HG03095 (cell line): Measurements from ENCODE around the gene MDC1.

Experiments
- ATAC-seq: cut with Tn5 transposase; IDR thresholded peaks from one replicate; pipeline ENCODE4 v1.9.1; 2021; ENCODE audit warnings: moderate library complexity; ENCODE audit not compliant: unreplicated experiment

MDC1 gene

DNA sequence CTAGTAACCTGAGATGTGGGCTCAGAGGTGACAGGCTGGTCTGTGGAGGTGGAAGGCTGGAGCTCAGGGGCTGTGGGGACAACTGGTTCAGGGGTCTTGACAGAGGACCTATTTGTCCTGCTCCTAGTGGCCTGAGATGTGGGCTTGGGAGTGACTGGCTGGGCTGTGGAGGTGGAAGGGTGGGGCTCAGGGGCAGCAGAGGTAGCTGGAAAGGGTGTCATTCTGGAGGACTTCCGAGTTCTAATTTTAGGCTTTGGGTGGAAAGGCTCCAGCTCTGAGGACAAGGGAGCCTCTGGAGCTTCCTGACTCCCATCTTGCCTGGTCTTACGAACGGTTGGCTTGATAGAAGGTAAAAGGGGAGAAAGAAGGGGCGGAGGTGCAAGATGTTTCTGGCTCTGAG lies 11.5 kb downstream of the MDC1 start:
- no peak for ATAC-seq

DNA sequence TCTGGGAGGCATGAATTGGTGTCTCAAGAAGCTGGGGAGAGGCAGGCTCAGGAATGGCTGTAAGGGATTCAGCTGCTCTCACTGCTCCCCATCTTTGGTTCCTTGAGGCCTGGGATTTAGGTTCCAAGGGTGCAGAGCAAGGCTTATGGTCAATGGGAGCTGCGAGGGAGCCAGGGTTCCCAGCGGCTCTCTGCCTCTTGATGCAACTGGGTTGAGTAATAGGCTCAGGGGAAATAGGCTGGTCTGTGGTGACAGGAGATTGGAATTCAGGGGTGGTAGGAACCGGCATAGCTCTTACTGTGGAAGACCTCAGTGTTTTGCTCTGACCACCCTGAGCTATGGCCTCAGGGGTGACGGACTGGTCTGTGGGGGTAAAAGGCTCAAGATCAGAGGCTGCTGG lies 13.3 kb downstream of the MDC1 start:
- no peak for ATAC-seq

DNA sequence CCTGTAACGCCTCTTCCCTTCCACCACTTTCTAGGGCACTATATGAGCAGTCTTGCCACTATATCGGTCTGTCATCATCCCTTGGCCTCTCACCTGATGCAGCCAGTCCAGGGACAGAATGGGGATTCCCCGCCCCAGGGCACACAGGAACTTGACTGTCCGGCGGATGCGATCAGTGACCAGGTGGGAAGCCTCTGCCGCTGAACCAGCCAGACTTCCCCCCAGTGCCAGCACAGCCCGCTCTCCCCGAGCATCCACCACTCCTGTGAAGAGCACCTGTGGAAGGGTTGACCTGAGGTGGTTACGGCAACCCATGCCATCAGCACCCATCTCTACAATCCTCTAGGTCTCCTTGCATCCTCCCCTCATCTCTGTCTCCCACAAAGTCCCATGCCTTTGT lies 14.1 kb downstream of the MDC1 start:
- ATAC-seq: no peak

DNA sequence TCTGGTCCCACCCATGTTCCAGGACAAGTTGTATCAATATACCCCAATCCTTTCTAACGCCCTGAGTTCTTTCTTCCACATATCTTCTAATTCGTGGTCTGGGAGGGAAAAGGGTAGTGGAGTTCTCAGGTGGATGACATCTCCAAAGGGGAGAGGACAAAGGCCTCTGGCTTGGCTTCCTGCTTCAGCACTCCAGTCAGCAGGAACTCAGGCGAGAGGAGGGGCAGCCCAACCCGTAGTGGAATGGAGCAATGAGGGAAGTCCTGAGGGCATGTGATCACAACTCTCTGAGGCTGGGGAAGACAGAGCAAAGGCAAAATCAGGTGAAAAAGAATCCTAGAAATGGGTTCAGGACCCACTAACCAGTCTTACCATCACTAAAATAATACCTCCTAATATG lies 16.7 kb downstream of the MDC1 start:
- ATAC-seq: no peak

DNA sequence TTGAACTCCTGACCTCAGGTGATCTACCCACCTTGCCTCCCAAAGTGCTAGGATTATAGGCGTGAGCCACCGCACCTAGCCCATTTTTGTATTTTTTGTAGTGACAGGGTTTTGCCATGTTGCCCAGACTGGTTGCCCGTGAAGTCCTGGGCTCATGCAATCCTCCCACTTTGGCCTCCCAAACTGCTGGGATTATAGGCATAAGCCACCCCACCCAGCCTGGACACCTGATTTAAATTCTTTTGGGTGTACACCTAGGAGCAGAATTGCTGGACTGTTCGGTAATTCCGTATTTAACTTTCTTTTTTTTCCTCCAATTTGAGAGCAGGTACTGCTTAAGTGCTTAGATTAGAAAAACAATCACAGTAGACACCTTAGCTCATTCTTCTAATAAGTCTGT lies 20.6 kb downstream of the MDC1 start:
- ATAC-seq: no peak

DNA sequence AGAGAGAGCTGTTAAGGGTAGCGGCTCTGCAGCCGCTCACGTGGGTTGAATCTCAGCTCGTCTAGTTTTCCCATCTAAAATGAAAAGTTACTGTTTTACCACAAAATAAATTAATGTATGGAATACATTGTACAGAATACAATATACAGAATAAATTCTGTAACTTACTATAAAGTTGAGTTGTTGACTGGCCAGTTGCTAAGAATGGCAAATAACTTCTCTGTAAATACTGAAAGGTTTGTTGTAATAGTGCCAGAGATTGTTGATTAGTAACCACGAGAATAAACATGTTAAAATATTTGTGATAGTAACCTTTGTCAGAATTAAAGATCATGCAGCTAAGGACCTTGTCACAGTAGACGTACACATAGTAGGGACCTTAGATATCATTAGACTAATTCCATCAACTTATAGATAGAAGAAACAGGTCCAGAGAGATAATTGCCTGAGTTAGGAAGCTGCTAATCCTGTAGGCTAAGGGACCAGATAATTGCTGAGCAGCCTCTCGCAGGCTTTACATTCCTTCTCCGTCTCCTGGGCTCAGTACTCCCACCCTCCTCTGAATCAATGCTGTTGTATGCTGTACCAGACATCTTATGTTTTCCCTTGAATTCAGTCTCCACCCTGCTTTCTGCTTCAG lies 25.8 kb downstream of the MDC1 start:
- no peak for ATAC-seq

DNA sequence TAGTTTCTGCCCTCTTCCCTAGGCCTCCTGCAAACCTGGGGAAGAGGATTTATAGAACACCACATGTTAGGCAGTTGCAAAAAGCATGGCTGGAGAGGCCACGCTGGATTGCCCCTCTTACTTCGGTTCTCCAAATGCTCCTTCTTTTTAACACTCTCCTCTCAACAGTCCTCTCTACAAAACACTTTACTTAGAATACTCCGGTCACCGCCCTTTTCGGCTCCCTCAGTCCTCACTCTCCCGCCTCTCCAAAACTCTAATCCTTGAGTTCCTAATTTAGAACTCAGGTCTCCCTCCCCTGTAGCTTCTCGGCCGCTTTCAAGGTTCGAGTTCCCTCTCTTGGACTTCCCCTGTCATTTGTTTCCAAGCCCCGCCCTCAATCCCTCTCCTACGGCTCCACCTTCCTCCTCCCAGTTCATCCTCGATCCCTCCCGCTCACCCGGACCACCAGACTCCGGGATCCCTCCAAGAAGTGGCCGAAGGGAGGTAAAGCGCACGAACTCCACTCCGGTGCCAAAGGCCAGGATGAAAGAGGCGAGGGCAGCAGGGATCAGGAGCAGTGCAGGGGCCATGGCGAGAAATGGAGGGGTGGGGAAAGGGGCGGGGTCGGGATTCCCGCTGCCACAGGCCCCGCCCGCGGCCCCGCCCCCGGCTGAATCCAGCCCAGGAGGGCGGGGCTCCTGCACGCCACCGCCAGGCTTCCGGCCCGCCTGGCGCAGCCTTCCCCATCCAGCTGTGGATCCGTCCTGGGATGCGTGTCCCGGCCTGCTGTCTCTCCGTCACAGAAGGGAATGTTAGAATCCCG lies 26.5 kb downstream of the MDC1 start, which contains the start of gene NRM:
NRM (minus strand) TSS at position 582 of the 805 bp plus-strand sequence; CDS start at position 572, 10 bp downstream.
- peak; percentile 31 for ATAC-seq

DNA sequence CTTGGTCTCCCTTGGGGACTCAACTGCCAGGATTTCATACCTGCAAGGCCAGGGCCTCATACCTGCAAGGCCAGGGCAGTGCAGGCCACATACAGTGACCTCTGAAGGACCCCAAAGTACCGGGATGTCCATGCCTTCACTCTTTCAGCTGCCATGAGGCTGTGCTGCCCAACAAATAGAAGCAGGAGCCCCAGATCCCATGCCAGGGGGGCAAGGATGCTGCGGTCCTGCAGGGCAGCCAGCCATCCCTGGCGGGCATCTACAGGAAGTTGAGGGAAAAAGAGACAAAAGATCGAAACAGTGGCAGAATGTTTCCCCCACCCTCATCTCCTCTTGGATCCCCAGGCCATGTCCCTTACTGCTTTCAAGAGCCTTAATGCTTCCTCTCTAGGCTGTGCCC lies 27.1 kb downstream of the MDC1 start:
- ATAC-seq: no peak

DNA sequence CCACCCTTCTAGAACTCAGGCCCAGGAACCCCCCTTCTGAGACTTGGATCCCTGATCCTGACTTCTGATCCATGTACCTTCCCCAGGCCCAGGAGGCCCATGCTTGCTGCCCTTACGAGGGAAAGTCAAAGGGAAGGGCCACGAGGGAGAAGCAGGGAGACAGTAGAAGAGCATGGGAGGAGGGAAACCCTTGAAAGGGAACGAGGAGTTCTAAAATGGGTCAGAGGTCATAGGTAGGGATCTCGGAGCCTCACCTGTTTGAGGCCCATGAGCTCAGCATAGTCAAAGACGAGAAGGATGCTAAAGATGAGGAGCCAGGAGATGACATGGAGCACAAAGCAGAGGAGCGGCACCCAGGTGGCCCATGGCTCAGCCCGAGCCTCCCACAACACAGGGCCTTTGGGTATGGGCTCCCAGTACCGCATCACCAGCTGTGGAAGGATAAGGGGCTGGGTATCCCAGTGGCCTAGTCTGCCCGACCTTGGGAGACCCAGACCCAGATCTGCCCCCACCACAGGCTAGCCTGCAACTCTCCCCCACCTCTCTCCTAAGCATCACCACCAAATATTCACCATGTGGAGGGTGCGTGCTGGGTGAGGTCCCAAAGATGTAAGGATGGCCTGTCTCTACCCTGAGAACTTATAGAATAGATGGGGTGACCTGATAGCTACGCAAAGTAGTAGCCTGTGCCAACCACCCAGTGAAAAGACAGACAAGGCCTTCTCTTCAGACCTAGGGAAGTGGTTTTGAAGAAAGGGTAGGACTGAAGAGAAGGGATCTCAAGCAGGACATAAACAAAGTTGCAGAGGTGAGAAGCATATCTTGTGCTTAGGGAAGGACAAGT lies 27.8 kb downstream of the MDC1 start:
- ATAC-seq: no peak

DNA sequence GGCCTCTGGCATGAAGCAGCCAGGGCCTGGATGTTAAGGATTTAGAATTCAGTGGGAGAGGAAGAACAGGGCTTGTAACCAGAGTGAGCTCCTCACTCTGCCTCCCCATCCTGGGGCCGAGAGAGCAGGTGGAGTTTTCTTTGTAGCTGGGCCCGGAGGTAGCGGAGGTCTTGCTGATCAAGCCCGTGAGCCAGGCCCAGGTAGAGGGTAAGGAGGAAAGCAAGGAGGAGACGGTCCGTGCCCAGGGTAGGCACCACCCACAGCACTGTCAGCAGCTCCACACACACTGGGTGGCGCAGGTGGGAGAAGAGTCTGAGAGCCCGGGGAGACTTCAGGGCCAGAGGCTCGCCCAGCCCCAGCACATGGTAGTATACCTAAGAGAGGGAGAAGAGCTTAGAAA lies 28.5 kb downstream of the MDC1 start:
- no peak for ATAC-seq

DNA sequence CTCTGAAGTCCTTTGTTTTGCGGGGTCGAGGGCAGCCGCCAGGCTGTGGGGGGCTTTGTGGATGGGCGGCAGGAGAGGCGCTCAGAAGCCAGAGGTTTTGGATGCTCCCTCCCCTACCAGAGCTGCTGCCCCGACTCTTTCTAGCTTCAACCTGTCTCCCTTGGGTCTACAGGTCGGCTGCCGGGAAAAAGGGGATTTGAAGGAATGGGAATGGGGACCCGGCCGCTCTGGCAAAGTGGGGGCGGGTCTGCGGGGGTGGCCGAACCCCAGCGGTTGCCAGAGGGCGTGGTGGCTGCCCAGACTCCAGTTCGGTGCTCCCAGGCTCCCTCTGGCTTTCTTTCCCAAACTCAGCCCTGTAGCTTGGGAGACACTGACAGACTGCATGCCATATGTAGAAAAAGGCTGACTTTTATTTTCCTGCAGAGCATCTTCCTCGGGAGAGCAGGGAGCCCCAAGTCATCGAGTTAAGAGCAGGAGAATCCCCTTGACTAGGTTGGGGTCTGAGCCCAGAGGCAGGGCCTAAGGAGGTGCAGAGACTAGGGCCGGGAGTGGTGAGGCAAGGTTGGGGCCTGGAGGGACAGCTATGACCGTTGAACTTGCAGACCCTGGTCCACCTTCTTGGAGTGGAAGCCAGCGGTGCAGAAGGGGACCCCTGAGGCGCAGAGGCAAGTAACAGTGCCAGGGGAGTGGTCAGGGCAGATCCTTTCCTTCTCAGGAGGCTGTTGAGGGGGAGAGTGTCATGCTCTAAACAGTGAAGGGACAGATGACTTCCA lies 29.2 kb downstream of the MDC1 start:
- ATAC-seq: no peak

DNA sequence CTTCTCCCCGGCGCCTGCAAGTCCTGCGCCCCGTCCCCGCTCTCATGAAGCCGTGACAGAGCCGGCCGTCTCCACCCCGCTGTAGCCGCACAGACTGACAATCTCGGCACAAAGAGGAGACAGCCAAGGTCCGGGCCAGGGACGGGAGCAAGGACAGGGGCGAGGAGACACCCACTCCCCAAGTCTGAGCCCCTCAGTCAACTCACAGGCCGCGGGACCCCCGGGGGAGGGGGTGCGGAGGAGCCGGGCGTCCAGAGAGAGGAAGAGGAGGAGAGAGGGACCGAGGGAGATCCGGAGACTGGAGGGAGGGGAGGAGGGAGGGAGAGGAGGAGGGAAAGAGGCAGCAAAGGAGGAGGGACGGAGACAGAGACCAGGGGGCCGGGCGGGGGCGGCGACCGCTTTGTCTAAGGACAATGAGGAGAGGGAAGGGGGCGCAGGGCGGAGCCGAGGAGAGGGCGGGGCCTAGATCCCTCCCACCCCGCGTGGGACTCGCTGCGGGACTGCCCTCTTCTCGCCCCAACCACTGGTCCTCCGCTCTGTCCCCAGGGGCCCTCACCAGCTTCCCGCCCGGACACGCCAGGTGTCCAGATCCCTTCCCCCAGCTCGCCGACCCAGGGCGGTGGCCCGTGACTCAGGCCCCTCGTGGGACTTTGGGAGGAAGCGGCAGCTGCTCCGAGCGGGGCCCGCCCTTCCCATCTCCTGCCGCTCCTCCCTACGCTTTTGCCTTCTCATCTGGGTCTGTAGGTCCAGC lies 30.0 kb downstream of the MDC1 start:
- ATAC-seq: peak; percentile 42

DNA sequence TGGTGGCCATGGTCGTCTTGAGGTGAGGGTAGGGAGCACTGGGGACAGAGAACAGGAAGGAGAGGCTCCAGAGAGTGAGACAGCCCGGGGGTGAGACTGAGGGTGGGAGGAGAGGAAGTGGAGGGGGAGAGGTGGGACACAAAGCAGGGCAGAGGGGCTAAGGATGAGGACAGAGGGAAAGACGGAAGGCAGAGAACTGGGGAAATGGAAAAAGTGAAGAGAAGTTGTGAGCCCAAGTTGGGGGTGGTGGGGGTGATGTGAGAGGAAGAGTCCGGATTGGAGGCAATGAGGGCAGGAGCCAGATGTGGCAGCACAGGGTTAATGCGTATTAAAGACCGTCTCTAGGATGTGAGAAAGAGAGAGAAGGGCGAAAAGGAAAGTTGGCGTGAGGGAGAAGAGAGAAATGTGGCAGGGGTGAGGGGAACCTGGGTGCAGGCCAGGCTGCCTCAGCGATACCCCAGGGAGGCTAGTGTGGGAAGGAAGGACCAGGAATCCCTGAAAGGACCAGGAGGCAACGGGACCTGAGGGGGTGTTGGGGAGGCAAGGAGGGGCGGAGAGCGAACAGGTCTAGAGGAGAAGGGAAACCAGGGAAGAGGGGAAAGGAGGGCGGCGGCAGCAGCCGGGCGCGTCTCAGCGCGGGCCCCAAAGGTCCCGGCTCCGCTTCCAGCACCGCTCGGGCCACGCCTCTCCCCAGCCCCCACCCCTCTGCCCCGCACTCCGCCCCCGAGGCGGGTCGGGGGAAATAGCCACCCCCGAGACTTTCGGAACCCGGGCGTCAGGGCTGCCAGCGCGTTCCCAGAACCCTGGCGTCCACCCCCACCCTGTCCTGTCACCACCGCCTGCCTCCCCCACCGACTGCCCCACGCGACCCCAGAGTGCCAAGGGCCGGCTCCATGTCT lies 30.8 kb downstream of the MDC1 start, which contains the start of gene PPP1R18:
PPP1R18 (minus strand) TSS at position 637 of the 899 bp plus-strand sequence; CDS start at position 10, 627 bp downstream.
- ATAC-seq: no peak

DNA sequence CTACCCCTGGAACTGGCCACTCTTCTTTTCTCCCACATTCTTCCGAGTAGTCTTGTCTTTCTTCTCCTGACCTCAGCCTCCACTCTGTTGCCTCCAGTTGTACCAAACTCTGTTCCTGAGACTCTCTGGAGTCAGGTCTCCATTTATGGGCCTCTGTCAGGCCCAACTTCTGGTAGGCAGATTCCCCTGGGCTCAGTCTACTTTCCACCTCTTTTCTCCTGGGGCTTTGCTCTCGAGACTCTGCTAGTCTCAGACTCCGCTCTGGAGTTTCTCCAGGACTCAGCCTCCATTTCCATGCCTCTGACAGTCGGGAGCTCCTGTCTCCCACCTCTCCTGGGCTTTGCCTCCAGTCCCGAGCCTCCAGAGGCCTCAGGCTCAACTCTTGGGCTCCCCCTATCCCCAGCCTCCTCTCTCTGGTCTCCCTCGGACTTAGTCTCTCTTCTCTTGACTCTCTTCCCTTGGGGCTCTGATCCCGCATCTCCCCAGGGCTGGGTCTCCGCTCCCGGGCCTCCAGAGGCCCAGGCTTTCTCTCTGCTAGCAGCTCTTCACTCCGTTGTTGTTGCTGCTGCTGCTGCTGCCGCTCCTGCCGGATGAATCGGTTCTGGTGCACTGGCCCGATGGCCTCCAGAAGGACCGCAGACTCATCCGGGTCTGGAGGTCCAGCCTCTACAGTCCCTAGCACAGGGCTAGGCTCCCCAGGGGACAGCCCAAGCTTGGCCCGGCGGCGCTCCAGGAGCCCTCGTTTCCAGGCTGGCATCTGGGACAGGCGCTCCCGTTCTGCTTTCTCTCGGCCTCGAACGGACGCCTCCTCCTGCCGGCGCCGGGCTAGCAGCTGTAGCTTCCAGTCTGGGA lies 31.7 kb downstream of the MDC1 start:
- no peak for ATAC-seq

DNA sequence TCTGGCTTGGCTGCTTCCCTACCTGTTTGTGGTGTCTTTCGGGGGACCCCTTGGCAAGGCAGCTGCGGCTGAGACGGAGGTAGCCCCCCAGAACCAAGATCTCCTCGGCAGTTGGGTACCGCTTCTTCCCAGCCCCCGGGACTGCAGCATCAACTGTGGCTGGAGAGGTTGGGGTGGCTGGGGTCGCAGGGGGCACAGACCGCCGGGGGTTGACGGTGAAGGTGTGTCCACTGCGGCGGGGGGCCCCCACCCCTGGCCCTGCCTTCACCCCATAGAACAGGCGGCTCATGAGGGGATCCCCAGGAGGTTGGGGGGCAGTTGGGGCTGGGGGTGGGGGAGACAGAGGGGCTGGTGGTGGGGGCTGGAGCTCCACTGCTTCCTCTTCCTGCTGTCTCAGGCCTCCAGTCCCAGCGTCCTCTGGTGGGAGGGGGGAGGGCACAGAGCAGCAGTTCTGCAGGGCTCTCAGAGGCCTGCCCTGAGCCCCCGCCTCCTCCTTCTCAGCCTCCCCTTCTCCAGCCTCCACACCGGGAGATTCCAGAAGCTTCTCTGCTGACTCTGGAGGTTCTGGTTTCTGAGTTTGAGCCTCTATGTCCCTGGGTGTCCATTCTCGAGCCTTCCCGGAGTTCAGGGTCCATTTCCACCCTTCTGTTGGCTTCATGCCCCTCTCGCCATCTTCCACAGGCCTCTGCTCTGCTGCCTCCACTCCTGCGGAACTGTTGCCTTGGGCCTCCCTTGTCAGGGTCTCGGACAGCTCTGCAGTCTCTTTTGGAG lies 32.5 kb downstream of the MDC1 start:
- no peak for ATAC-seq

DNA sequence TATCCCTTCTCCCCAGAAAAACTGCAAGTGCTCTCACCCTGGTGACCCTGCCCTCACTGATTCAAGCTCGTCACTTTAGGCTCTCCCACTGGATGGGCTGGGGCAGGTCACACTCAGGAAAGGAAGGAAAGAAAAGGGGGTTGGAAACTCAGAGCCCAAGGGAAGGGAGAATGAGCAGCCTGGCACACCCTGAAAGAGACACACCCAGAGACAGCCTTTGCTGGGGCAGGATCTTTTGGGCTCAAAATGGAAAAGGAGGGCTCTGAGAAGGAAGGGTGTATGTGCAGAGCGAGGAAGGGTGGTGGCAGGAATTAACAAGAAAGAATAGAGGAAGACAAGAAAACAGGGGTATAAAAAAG lies 33.1 kb downstream of the MDC1 start:
- no peak for ATAC-seq

DNA sequence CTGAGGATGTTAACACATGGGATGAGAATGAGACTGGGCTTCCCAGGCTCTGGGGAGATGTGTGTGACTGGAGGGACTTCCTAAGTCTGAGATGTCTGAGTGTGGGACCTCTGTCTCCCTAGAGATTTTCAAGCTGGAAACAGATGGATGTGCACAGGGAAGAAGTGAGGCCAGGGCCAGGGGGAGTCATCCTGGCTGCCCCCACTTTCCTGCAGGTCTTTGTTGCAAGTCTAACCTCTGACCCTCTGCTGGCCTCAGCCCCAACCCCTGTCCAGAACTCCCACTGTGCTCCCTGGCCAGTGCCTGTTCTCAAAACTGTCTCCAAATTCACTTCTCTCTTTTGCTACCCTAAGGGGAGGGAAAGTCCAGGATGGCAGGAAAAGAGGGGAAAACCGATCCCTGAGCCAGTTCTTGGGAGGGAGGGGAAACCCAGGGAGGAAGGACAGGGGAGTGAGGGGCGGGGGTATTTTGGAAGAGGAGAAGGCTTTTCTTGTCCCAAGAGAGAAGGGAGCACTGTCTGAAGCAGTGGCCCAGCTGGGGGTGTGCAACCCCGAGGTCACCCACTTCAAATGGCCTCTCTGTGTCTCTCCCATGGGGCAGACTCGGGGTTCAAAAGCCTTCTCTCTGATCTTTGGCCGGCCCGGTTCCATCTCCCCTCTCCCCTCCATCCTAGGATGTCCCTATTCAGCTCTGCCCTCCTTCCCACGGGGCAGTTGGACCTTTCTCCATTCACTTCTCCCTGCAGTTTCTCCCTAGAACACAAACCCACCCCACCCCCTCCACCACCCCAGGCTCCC lies 33.7 kb downstream of the MDC1 start:
- ATAC-seq: no peak
